GM12875 (cell line): Measurements from ENCODE around the gene RC3H1.
"Not testable (repeated sequence)": the region's sequence is repeated elsewhere in the genome, so short reads cannot be mapped to it uniquely, and the experiment has no call there.

Experiments used
- H3K4me3 ChIP-seq: one replicate; pipeline ENCODE4 v1.5.1; 2011; ENCODE audit warnings: low read depth, low read length, control low read depth
- CTCF ChIP-seq: IDR thresholded peaks from 2 replicates; pipeline ENCODE4 v1.5.1; 2011; ENCODE audit warnings: low read depth, mild to moderate bottlenecking, control low read depth, inconsistent platforms, low read length, moderate library complexity, borderline replicate concordance; ENCODE audit not compliant: insufficient read depth

The RC3H1 gene

GRCh38 chr1:173996995-173997394 lies 25.2 kb downstream of the RC3H1 start:
- no peak for TF ChIP-seq CTCF
- no peak overlapping the region for H3K4me3 ChIP-seq

GRCh38 chr1:173995475-173995874 lies 26.7 kb downstream of the RC3H1 start:
- no peak for TF ChIP-seq CTCF
- H3K4me3 ChIP-seq, result no peak overlapping the region

- H3K4me3 ChIP-seq, result not testable (repeated sequence)
Observed at GRCh38 chr1:173993948-173994347, 28.2 kb downstream of the RC3H1 start.

- TF ChIP-seq CTCF, result no peak
- H3K4me3 ChIP-seq, result no peak overlapping the region
Observed at GRCh38 chr1:173988068-173988467, 34.1 kb downstream of the RC3H1 start.

GRCh38 chr1:173986951-173987350 lies 35.2 kb downstream of the RC3H1 start:
- H3K4me3 ChIP-seq, result no peak overlapping the region
- TF ChIP-seq CTCF, result no peak

- TF ChIP-seq CTCF, result no peak
- no peak overlapping the region for H3K4me3 ChIP-seq
Observed at GRCh38 chr1:173970252-173970651, 51.9 kb downstream of the RC3H1 start.

GRCh38 chr1:173965896-173966295 lies 56.3 kb downstream of the RC3H1 start:
- H3K4me3 ChIP-seq, result not testable (repeated sequence)

GRCh38 chr1:173963477-173963876 lies 58.7 kb downstream of the RC3H1 start:
- no peak for TF ChIP-seq CTCF
- no peak overlapping the region for H3K4me3 ChIP-seq

GRCh38 chr1:173960625-173961024 lies 61.5 kb downstream of the RC3H1 start:
- no peak for TF ChIP-seq CTCF
- no peak overlapping the region for H3K4me3 ChIP-seq
